OCI-LY3 (cell line): ENCODE measurements around the gene RGS16.

ENCODE experiments used
- CTCF ChIP-seq: fragments of 200-600, 300-600 bp; sonication (generic); IDR thresholded peaks from 2 replicates; pipeline ENCODE4 v1.5.1; 2014; ENCODE audit warnings: antibody characterized with exemption, low read length, low read depth
- EZH2phosphoT487 ChIP-seq: fragments of 200-600 bp; shearing (Covaris generic); IDR thresholded peaks from 2 replicates; pipeline ENCODE4 v1.6.1; 2018; ENCODE audit warnings: antibody characterized with exemption, mixed run types, low read depth

DNA sequence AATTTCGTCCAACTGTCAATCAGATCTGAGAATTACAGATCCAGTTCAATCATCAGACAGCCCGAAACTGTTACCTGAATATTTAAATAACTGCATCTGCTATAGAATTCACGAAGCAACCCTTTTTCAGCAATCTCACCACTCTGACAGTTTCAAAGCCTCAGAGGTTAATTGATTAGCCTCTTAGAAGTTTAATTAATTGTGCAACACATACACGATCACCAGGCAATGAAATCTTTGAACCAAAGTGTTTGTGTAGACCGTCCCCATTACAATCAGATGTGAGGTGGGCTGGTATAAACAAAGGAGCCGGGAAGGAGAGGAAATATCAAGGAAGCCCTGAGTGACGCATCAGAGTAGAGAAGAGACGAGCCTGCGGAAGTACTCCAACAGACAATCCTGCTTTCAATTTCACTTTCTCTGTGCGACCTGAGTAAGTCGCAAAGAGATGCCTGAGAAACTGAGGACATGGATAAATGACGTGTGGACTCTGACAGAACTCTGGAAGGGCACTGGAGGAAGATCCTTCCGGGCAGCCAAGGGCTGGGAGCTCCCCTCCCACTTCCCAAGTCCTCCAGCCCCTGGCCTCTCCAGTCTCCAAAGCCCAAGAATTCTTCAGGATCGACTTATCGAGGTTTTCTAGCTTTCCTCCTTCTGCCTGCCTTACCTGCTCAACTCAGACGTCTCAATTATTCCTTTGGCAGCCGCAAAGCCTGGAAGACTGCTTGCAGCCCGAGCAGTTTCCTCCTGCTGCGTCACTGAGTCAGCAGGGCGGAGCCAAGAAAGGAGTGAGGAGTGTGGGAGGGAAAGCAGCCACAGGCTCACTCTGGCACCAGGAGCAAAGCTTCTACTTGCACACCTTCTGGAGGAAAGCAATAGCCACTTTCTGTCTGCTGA is 15.4 kb downstream of the RGS16 start, which contains the start of gene RNASEL:
- TF ChIP-seq CTCF (no peak), EZH2phosphoT487 (no peak)
